ENCODE data around the gene ZNF878. TPM values are rescaled to one million over a fixed set of nuclear protein-coding genes. Genes with fewer than 3 reads are reported as not detected.

Gene ZNF878
- total and polyA plus RNA-seq, 4 experiments from 2014 or later: not detected

GRCh38 chr19:12035220-12036172, 17.3 kb downstream of the ZNF878 start, which contains the start of gene ZNF433:
ZNF433 (minus strand) TSS chr19:12035679; CDS start chr19:12035539, 140 bp downstream.
- Histone ChIP-seq H3K27ac (ENCODE audit: low read depth, low read length) (no peak within 1 kb of the TSS), H3K27me3 (ENCODE audit: insufficient read depth, low read length) (no peaks in the 10 kb centered on the region), H3K4me1 (ENCODE audit: insufficient read depth, low read length) (no peaks in the 10 kb centered on the region), H3K36me3 (ENCODE audit: insufficient read depth, low read length) (no peaks in the 10 kb centered on the region), H3K4me3 (ENCODE audit: low read length in 2 of 2) (peak within 1 kb of the TSS; percentile 11 to 52), H3K9me3 (ENCODE audit: control insufficient read depth in 1 of 2, low read length in 2 of 2) (no peaks in the 10 kb centered on the region)
- Mint-ChIP-seq H3K9me3 (peaks cover 0 to 46% (median 17%) of the 10 kb centered on the region in 8 donors), H3K36me3 (peaks cover 7 to 9% of the 10 kb centered on the region in 2 donors), H3K27me3 (peaks cover 6 to 8% of the 10 kb centered on the region in 2 donors), H3K4me3 (peak within 1 kb of the TSS; percentile 83 to 88 (median 86)), H3K27ac (peak within 1 kb of the TSS in 4 of 7 donors; percentile 17 to 80 (median 36)), H3K4me1 (peaks cover 0 to 15% (median 4%) of the 10 kb centered on the region in 4 donors)
- CTCF ChIA-PET (ENCODE audit: partially characterized antibody): interaction anchor here (0.6 to 1.2 kb wide), 4 partner anchors 24 to 237 kb away, joined by 3 read pairs; no protein-coding TSS in a partner anchor
- peak; percentile 25 to 43 (median 34) for DNase-seq
- intact Hi-C loops (cut with micrococcal nuclease): no loop called here
- POLR2A ChIA-PET (ENCODE audit: partially characterized antibody): interaction anchor here (1.3 kb wide), 2 partner anchors 71 to 111 kb away, joined by 3 read pairs; partner anchors contain the start of gene ZNF763

GRCh38 chr19:12034620-12035019, 18.1 kb downstream of the ZNF878 start:
- Mint-ChIP-seq H3K36me3 (peaks cover 7 to 9% of the 10 kb centered on the region in 2 donors), H3K27me3 (peaks cover 6 to 8% of the 10 kb centered on the region in 2 donors), H3K9me3 (peaks cover 0 to 47% (median 17%) of the 10 kb centered on the region in 8 donors), H3K27ac (peak overlapping the region in 2 of 7 donors; percentile 6 to 79), H3K4me3 (peak overlapping the region; percentile 3 to 69 (median 58)), H3K4me1 (peaks cover 0 to 15% (median 4%) of the 10 kb centered on the region in 4 donors)
- POLR2A ChIA-PET (ENCODE audit: partially characterized antibody): interaction anchor here (1.3 kb wide), 1 partner anchor 111 kb away, joined by 3 read pairs; no protein-coding TSS in a partner anchor
- H3K36me3 ChIP-seq (ENCODE audit: insufficient read depth, low read length): no peaks in the 10 kb centered on the region
- no peaks in the 10 kb centered on the region for H3K27me3 ChIP-seq (ENCODE audit: insufficient read depth, low read length)
- H3K4me1 ChIP-seq (ENCODE audit: insufficient read depth, low read length): no peaks in the 10 kb centered on the region
- no peaks in the 10 kb centered on the region for H3K9me3 ChIP-seq (ENCODE audit: control insufficient read depth in 1 of 2, low read length in 2 of 2)
- CTCF ChIA-PET (ENCODE audit: partially characterized antibody): interaction anchor here (1.2 kb wide), 1 partner anchor 25 kb away, joined by 3 read pairs; no protein-coding TSS in a partner anchor
- no peak for DNase-seq
- H3K4me3 ChIP-seq (ENCODE audit: low read length in 2 of 2): no peak overlapping the region
- H3K27ac ChIP-seq (ENCODE audit: low read depth, low read length): no peak overlapping the region
- intact Hi-C loops (cut with micrococcal nuclease): no loop called here

- no peak for DNase-seq
- peak overlapping the region in 7 of 8 donors; percentile 3 to 69 (median 62) for H3K4me3 Mint-ChIP-seq
- H3K36me3 Mint-ChIP-seq: peaks cover 7 to 9% of the 10 kb centered on the region in 2 donors
- Histone ChIP-seq H3K27me3 (ENCODE audit: insufficient read depth, low read length) (no peaks in the 10 kb centered on the region), H3K36me3 (ENCODE audit: insufficient read depth, low read length) (no peaks in the 10 kb centered on the region), H3K4me1 (ENCODE audit: insufficient read depth, low read length) (no peaks in the 10 kb centered on the region), H3K9me3 (ENCODE audit: control insufficient read depth in 1 of 2, low read length in 2 of 2) (no peaks in the 10 kb centered on the region), H3K27ac (ENCODE audit: low read depth, low read length) (no peak overlapping the region), H3K4me3 (ENCODE audit: low read length in 2 of 2) (no peak overlapping the region)
- peaks cover 0 to 15% (median 4%) of the 10 kb centered on the region in 4 donors for H3K4me1 Mint-ChIP-seq
- peaks cover 0 to 44% (median 16%) of the 10 kb centered on the region in 8 donors for H3K9me3 Mint-ChIP-seq
- peaks cover 6 to 8% of the 10 kb centered on the region in 2 donors for H3K27me3 Mint-ChIP-seq
- CTCF ChIA-PET (ENCODE audit: partially characterized antibody): no interaction called here
- intact Hi-C loops (cut with micrococcal nuclease): no loop called here
- H3K27ac Mint-ChIP-seq: peak overlapping the region in 1 of 7 donors; percentile 79
- POLR2A ChIA-PET (ENCODE audit: partially characterized antibody): no interaction called here
Observed at GRCh38 chr19:12034198-12034597, 18.6 kb downstream of the ZNF878 start.

GRCh38 chr19:12015753-12016116, 37.0 kb downstream of the ZNF878 start:
- Mint-ChIP-seq H3K36me3 (peaks cover 52 to 70% of the 10 kb centered on the region in 2 donors), H3K4me3 (no peak overlapping the region), H3K9me3 (peaks cover 0 to 92% (median 70%) of the 10 kb centered on the region in 8 donors), H3K27me3 (no peaks in the 10 kb centered on the region), H3K27ac (no peak overlapping the region), H3K4me1 (peaks cover 0 to 1% (median 0%) of the 10 kb centered on the region in 4 donors)
- POLR2A ChIA-PET (ENCODE audit: partially characterized antibody): no interaction called here
- no peak overlapping the region for H3K27ac ChIP-seq (ENCODE audit: low read depth, low read length)
- H3K4me3 ChIP-seq (ENCODE audit: low read length in 2 of 2): no peak overlapping the region
- no peaks in the 10 kb centered on the region for H3K4me1 ChIP-seq (ENCODE audit: insufficient read depth, low read length)
- H3K9me3 ChIP-seq (ENCODE audit: control insufficient read depth in 1 of 2, low read length in 2 of 2): peaks cover 0 to 41% of the 10 kb centered on the region in 2 donors
- CTCF ChIA-PET (ENCODE audit: partially characterized antibody): no interaction called here
- no peak for DNase-seq
- H3K36me3 ChIP-seq (ENCODE audit: insufficient read depth, low read length): peaks cover 4% of the 10 kb centered on the region
- intact Hi-C loops (cut with micrococcal nuclease): no loop called here
- no peaks in the 10 kb centered on the region for H3K27me3 ChIP-seq (ENCODE audit: insufficient read depth, low read length)

- no peaks in the 10 kb centered on the region for H3K4me1 ChIP-seq (ENCODE audit: insufficient read depth, low read length)
- no peak for DNase-seq
- POLR2A ChIA-PET (ENCODE audit: partially characterized antibody): no interaction called here
- peaks cover 0 to 1% (median 0%) of the 10 kb centered on the region in 4 donors for H3K4me1 Mint-ChIP-seq
- H3K36me3 Mint-ChIP-seq: peaks cover 55 to 73% of the 10 kb centered on the region in 2 donors
- intact Hi-C loops (cut with micrococcal nuclease): no loop called here
- peaks cover 4% of the 10 kb centered on the region for H3K36me3 ChIP-seq (ENCODE audit: insufficient read depth, low read length)
- H3K27me3 Mint-ChIP-seq: no peaks in the 10 kb centered on the region
- H3K27ac ChIP-seq (ENCODE audit: low read depth, low read length): no peak overlapping the region
- CTCF ChIA-PET (ENCODE audit: partially characterized antibody): no interaction called here
- H3K4me3 ChIP-seq (ENCODE audit: low read length in 2 of 2): no peak overlapping the region
- H3K27ac Mint-ChIP-seq: no peak overlapping the region
- peaks cover 0 to 94% (median 68%) of the 10 kb centered on the region in 8 donors for H3K9me3 Mint-ChIP-seq
- peaks cover 0 to 41% of the 10 kb centered on the region in 2 donors for H3K9me3 ChIP-seq (ENCODE audit: control insufficient read depth in 1 of 2, low read length in 2 of 2)
- no peaks in the 10 kb centered on the region for H3K27me3 ChIP-seq (ENCODE audit: insufficient read depth, low read length)
- H3K4me3 Mint-ChIP-seq: no peak overlapping the region
Observed at GRCh38 chr19:12015015-12015752, 37.6 kb downstream of the ZNF878 start.

- Histone ChIP-seq H3K4me3 (ENCODE audit: low read length in 2 of 2) (no peak overlapping the region), H3K9me3 (ENCODE audit: control insufficient read depth in 1 of 2, low read length in 2 of 2) (no peaks in the 10 kb centered on the region), H3K27me3 (ENCODE audit: insufficient read depth, low read length) (no peaks in the 10 kb centered on the region), H3K36me3 (ENCODE audit: insufficient read depth, low read length) (no peaks in the 10 kb centered on the region), H3K4me1 (ENCODE audit: insufficient read depth, low read length) (peaks cover 14% of the 10 kb centered on the region), H3K27ac (ENCODE audit: low read depth, low read length) (no peak overlapping the region)
- Mint-ChIP-seq H3K9me3 (no peaks in the 10 kb centered on the region), H3K4me3 (peak overlapping the region in 1 of 8 donors; percentile 10), H3K36me3 (peaks cover 32 to 44% of the 10 kb centered on the region in 2 donors), H3K4me1 (peaks cover 15 to 23% (median 18%) of the 10 kb centered on the region in 4 donors), H3K27me3 (no peaks in the 10 kb centered on the region), H3K27ac (peak overlapping the region in 2 of 7 donors; percentile 72 to 73)
- no peak for DNase-seq
- ChIA-PET POLR2A (ENCODE audit: partially characterized antibody) (interaction anchor here (0.6 kb wide), 1 partner anchor 20 kb away, joined by 3 read pairs; no protein-coding TSS in a partner anchor), CTCF (ENCODE audit: partially characterized antibody) (interaction anchor here (5.4 kb wide), 1 partner anchor 12 kb away, joined by 17 read pairs; no protein-coding TSS in a partner anchor)
- intact Hi-C loops (cut with micrococcal nuclease): no loop called here
Observed at GRCh38 chr19:12000152-12000981, 52.4 kb downstream of the ZNF878 start.
